GM21529 (cell line): ENCODE measurements around the gene IFNL4.
"Not testable (repeated sequence)": the region's sequence is repeated elsewhere in the genome, so short reads cannot be mapped to it uniquely, and the experiment has no call there.

Source experiments
- ATAC-seq: cut with Tn5 transposase; IDR thresholded peaks from one replicate; pipeline ENCODE4 v1.9.1; 2021; ENCODE audit not compliant: unreplicated experiment

IFNL4 gene

DNA sequence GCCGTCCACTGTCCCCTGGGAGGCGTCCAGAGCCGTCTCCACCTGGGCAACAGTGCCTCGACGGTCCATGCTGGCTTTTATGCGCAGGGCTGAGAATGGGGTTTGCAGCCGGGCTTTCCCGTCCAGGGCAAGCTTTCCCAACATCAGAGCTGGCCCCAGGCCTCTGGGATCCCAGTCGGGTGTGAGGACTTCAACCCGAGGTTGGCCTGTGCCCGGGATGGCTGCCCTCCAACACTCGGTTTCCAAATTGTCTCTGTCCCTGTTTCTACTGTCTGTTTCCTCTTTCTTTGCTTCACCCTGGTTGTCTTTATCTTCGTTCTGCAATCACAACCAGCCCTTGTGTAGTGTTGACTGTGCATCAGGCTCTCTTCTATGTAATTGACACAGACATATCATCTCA is at the start of gene IFNL4:
Gene IFNL4, minus strand, starts transcription at position 51 of the 400 bp plus-strand sequence.
- ATAC-seq: no peak

DNA sequence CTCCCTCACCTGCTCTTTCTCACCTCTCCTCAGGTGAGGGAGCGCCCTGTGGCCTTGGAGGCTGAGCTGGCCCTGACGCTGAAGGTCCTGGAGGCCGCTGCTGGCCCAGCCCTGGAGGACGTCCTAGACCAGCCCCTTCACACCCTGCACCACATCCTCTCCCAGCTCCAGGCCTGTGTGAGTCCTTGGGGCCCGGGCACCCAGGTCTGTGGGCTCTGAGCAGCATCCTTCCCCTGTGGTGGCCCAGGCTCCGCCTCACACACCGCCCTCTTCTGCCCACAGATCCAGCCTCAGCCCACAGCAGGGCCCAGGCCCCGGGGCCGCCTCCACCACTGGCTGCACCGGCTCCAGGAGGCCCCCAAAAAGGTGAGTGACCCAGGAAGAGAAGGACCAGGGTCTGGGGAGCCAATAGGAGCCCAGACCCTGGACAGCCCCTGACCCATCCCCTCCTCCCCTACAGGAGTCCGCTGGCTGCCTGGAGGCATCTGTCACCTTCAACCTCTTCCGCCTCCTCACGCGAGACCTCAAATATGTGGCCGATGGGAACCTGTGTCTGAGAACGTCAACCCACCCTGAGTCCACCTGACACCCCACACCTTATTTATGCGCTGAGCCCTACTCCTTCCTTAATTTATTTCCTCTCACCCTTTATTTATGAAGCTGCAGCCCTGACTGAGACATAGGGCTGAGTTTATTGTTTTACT is 49.4 kb upstream of the IFNL4 start:
- no peak for ATAC-seq

DNA sequence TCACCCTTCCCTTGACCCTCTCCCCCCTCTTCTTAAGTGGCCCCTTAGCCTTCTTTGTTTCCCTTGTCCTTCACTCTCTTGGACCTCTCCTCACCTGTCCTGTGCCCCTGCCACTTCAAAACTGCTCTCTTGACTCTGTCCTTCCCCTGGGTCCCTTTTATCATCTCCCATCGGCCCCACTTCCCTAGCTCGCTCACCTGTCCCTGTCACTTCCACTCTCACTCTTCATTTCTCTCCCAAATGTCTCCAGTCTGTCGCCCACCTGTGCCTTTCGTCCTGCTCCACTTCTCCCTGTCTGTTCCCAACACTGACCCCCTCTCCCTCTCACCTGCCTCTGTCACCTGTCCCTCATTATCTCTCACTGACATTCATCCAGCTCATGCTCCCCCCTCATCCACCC is 48.2 kb upstream of the IFNL4 start:
- no peak for ATAC-seq

DNA sequence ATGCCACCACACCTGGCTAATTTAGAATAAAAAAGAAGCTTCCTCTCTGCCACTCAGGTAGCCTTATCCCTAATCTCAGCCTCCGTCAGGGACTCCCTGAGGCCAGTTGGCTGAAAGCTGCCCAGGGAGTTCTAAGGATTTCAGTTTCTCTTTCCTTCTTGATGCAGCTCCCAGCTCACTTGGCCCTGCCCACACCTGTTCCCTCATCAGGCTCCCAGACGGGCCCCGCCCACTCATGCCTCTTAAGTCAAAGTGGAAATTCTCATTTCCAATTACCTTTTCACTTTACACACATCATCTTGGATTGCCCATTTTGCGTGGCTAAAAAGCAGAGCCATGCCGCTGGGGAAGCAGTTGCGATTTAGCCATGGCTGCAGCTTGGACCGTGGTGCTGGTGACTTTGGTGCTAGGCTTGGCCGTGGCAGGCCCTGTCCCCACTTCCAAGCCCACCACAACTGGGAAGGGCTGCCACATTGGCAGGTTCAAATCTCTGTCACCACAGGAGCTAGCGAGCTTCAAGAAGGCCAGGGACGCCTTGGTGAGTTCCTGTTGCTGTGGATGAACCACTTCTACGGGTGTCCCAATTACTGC is 47.5 kb upstream of the IFNL4 start, which contains the start of gene IFNL1:
Gene IFNL1, plus strand, starts transcription at position 353 of the 591 bp plus-strand sequence. Its CDS starts 15 bp downstream, at position 368.
- ATAC-seq: no peak

DNA sequence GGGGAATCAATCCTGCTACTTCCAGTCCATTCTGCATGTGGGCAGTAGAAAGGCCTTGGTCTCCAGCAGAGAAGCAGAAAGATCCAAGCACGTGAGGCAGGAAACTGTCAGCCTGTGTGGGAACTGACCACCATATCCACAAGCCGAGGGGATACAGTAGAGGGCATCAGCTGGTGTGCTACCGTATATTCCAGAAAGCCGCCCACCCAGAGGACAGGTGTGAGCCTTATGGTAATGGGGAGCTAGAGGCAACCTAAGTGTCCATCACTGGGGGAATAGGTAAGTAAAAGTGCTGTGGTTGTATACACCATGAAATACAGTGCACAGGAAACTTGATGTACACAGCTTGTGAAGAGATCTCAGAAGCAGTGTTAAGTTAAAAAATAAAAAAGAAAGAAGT is 44.7 kb upstream of the IFNL4 start:
- no peak for ATAC-seq

DNA sequence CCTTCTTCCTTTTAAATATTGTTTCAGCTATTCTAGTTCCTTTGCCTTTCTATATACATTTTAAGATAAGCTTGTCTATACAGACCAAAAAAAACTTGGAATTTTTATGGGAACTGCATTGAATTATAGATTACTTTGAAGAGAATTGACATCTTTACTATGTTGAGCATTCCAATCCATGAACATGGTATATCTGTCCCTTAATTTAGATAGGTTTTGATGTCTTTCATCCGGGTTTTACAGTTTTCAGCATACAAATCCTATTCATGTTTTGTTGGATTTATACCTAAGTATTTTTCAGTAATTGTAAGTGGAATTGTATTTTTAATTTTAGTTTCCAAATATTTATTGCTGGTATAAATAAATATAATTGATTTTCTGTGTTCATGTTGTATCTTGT is 35.4 kb upstream of the IFNL4 start:
- no peak for ATAC-seq

DNA sequence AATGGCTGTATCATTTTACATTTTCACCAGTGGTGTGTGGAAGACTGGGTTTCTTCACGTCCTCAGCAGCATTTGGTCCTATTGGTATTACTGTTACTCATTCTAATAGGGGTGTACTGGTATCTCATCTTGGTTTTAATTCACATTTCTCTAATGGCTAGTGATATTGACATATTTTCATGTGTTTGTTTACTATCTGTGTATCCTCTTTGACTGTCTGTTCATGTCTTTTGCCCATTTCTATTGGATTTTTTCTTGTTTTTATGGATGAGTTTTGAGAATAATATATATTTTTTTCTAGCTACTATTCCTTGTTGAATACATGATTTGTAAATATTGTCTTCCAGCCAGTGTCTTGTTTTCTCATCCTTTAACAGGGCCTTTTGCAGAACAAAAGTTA is 33.4 kb upstream of the IFNL4 start:
- no peak for ATAC-seq

DNA sequence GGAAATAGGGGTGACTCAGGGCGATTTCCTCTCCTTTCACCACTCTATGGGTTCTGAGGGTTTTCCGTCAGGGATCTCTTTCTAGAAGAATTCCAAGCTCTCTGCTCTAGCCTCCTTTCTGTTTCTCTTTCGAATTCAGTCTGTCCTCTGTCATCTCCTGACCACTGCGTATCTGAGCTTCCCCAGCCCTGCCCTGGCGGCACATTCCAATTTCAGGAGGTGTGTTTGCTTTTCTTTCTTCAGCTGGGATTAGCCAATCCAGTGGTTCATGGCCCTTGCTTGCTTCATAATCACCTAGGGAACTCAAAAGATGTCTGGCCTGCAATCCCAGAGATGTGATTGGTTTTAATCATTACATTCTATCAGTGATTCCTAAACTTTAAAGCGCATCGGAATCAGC is 28.9 kb upstream of the IFNL4 start:
- no peak for ATAC-seq

DNA sequence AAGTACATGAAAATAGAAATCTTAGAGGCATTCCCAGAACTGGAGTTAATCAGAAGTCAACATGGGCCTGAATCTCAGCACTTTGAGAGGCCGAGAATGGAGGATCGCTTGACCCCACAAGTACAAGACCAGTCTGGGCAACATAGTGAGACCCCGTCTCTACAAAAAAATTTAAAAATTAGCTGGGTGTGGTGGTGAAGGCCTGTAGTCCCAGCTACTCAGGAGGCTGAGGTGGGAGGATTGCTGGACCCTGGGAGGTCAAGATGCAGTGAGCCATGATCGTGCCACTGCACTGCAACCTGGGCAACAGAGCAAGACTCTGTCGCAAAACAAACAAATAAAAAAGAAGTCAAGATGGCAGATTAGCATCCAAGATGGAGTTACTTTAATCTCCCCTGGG is 28.1 kb upstream of the IFNL4 start:
- no peak for ATAC-seq

DNA sequence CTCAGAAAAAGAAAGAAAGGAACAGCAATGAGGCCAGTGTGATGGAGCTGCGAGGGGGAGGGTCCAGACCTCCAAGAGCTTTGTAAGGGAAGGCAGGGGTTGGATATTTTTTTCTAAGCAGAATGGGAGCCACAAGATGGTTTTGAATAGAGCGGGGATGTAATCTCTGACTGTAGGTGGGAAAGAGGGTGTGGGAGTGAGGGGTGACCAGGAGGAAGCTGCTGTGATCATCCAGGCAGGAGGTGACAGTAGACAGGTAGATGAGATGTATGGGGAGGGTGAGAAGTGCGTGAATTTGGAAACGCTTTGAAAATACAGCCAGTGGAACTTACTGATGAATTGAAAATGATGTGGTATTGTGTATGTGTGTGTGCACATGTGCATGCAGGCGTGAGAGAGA is 26.9 kb upstream of the IFNL4 start:
- no peak for ATAC-seq

DNA sequence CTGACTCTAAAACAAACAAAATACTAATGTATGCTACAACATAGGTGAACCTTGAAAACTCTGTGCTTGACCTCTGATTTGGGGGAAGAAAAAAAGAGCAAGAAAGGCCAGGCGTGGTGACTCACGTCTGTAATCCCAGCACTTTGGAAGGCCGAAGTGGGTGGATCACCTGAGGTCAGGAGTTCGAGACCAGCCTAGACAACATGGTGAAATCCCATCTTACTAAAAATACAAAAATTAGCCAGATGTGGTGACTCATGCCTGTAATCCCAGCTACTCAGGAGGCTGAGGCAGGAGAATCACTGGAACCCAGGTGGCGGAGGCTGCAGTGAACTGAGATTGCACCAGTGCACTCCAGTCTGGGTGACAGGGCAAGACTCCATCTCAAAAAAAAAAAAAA is 25.2 kb upstream of the IFNL4 start:
- ATAC-seq: not testable (repeated sequence)

DNA sequence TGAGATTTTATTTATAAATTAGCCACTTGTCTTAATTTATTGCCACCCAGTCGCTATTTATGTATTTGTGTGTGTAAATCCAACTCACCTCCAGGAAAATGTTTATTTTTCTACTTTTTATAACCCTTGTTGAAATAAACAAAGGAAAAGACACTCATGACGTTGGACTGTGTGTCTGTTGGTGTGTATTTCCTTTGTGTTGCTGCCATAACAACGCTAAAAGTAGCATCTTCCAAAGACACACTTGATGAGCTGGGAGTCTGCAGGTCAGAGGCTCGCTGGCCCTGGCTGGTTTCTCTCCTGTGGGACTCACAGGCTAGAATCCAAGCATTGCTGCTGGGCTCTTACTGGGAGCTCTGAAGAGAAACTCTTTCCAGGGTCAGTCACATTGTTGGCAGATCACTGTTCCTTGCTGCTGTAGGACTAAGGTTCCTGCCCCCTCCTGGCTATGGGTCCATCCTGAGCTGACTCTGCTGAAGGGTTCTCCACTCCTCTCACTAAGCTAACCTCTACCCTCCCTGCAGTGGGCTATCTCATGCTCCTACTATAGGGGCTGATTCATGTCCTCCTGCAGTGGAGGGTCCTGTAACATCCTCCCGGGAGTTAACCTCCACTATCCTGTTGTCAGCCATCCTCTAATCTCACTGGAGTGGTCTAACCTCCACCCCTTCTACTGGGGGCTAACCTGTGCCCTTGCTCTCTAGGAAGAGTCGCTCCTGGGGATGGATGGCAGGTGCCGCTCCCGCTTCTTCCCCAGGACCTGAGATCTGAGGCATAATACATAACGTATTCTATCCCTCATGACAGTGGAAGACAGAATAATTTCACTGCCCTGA is 21.6 kb upstream of the IFNL4 start:
- no peak for ATAC-seq

DNA sequence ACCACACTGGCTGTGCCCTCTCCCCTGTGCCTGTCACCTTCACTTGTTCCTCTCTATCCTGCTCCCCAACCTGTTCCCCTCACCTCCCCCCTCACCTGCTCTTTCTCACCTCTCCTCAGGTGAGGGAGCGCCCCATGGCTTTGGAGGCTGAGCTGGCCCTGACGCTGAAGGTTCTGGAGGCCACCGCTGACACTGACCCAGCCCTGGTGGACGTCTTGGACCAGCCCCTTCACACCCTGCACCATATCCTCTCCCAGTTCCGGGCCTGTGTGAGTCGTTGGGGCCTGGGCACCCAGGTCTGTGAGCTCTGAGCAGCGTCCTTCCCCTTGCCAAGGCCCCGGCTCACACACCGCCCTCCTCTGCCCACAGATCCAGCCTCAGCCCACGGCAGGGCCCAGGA is 20.7 kb upstream of the IFNL4 start:
- not testable (repeated sequence) for ATAC-seq

DNA sequence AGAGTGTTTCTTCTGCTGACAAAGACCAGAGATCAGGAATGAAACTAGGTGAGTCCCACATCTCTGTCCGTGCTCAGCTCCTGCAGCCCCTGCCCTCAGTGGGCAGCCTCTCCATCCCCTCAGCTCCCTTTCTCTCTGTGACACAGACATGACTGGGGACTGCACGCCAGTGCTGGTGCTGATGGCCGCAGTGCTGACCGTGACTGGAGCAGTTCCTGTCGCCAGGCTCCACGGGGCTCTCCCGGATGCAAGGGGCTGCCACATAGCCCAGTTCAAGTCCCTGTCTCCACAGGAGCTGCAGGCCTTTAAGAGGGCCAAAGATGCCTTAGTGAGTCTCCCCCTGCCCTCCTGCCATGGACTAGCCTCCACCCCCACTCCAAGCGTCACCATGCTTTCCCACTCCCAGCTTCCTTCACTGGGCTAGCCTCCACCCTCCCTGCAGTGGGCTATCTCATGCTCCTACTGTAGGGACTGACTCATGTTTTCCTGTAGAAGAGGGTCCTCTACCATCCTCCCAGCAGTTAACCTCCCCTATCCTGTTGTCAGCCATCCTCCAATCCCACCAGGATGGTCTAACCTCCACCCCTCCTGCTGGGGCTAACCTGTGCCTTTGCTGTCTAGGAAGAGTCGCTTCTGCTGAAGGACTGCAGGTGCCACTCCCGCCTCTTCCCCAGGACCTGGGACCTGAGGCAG is 20.0 kb upstream of the IFNL4 start:
- ATAC-seq: not testable (repeated sequence)

DNA sequence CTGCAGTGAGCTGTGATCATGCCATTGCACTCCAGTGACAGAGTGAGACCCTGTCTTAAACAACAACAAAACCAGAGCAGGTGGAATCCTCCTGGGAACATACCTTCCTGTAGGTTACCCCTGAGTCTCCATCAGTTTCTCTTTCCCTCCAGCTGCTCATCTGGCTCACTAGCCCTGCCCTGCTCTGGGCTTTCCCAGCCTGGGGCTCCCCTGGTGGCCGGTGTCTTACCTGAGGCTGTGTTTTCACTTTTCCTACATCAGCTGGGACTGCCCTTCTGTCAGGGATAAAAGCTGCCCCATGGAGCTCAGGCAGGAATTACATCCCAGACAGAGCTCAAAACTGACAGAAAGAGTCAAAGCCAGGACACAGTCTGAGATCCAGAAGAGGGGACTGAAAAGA is 19.4 kb upstream of the IFNL4 start, which contains the start of gene IFNL2:
Gene IFNL2, plus strand, starts transcription at position 312 of the 400 bp plus-strand sequence. CDS start 173 bp downstream, outside the sequence.
- ATAC-seq: not testable (repeated sequence)

DNA sequence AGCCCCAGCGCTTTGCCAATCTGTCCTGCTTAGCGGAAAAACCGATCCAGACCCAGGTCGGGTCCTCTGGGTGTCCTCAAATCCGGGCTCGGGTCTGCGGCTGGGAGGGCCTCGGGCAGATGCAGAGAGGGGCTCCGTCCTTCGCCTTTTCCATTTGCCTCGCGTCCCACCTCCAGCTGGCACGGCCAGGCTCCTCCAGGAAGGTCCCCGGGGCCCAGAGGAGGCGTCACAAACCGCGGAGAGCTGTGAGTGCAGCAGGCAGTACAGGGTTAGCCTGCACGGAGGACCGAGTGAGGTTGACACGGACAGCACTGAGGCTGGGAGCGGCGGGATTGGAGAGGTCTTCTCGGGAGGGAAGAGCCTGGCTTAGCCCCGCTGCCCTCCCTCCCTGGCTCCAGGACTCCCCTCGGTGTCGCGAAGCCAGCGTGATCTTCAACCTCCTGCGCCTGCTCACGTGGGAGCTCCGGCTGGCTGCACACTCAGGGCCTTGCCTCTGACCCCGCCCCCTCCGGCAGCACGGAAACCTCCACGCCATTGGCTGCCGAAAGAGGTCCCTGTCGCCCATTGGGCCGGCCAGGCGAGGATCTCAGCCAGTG is 16.8 kb upstream of the IFNL4 start:
- ATAC-seq: no peak

DNA sequence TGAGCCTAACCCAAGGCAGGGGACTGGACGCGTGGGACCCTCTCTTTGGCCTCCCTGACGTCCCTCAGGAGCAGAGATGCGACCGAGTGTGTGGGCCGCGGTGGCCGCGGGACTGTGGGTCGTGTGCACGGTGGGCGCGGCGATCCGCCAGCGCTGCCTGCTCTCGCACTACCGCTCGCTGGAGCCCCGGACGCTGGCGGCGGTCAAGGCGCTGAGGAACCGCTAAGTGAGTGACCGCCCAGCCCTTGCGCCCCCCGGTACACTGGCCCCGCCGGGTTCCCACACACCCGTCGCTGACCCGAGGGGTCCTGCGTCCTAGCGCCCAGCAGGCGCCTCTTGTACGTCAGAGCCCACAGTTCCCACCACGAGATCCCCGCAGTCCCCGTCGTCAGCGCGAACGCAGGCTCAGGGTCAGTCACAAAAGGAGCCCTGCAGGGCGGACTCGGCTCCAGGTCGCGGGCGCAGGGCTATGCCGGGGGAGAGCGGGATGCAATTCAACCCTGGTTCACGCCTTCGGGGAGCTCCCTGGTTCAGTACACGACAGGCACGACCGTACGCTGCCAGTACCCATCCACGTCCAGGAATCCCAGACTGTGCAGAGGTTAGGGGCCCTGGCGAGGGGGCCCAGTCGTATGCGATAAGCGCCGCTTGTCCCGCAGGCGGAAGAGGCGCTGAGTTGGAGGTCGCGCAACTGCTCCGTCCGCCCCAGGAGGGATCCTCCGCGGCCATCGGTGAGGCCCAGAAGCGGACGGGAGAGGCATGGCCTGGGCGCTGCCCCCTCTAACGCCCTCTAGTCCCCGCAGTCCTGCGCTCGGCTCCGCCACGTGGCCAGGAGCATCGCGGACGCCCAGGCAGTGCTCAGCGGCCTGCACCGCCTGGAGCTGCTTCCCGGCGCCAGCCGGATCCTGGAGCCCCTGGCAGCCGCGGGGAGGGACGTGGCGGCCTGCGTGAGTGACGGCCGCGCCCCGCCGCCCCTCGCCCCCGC is 15.9 kb upstream of the IFNL4 start:
- ATAC-seq: no peak

DNA sequence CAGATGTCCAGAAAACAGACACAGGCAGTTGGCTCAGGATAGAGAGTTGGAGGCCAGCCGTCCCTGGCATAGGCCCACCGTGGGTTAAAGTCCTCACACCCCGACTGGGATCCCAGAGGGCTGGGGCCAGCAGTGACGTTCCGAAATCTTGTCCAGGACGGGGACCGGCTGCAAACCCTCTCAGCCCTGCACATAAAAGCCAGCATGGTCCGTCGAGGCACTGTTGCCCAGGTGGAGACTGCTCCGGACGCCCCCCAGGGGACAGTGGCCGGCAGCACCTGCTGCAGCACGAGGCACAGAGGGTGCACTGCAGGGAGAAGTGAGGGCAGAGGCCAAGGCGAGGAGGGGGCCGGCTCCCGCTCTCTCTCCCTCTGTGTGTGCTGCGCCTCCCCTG is 15.3 kb upstream of the IFNL4 start:
- no peak for ATAC-seq

DNA sequence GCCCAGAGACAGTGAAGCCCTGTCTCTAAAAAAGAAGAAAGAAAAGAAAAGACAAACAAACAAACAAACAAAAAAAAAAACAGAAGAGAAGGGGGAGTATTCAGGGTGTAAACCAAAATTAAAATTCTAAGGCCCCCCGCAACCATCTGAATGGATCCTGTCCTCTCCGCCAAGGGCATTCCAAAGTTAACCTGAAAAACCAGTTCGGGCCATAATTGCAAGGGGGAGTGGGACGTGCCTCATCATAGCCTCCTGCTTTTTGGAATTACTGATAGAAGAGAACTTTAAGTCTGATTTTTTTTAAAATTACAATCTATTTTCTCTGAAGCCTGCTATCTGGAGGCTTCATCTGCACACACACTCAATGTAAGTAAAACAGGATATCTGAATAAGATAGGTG is 13.8 kb upstream of the IFNL4 start:
- no peak for ATAC-seq

DNA sequence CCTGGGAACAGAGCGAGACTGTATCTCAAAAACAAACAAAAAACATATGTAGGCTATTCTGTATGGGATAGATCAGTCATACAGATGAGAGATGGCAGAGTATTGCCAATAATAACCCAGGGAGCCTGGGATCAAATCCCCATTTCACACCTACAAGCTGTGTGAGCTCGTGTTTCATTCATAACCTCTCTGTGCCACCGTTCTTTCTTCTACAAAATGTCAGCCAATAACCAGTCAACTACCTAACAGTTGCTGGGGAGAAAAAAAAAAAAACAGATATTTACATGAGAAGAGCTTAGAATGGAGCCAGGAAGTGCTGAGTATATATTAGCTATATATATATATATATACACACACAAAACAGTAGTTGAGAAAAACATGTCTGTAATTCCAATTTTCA is 13.0 kb upstream of the IFNL4 start:
- no peak for ATAC-seq
